Esophagus squamous epithelium (tissue), 4 donors: ENCODE results near the gene NUDT21.

Source experiments
- CTCF ChIP-seq, 6 experiments: fragments of 450-650 bp in 4 of 6; fragments of 200-600 bp in 2 of 6; sonication (generic) in 2 of 6; IDR thresholded peaks; one replicate each; pipeline ENCODE4 v1.5.1; 2016 to 2019; ENCODE audit warnings: antibody characterized with exemption in 6 of 6, mild to moderate bottlenecking in 4 of 6, moderate library complexity in 4 of 6
- POLR2A ChIP-seq, 4 donors: fragments of 450-650 bp; IDR thresholded peaks; one replicate each; pipeline ENCODE4 v1.6.1; 2017; ENCODE audit warnings: antibody characterized with exemption in 4 of 4, mild to moderate bottlenecking in 4 of 4, moderate library complexity in 3 of 4

GRCh38 chr16:56493815-56494214 is 42.7 kb upstream of the NUDT21 start:
- no peak for TF ChIP-seq CTCF (IDR thresholded peaks at IDR 0.05)
- no peak for TF ChIP-seq POLR2A (IDR thresholded peaks at IDR 0.05)
